Trophoblast cell (in vitro differentiated cells and primary cell): ENCODE measurements around the gene RIPOR3.

Source experiments
- DNase-seq, 2 donors: peaks; one replicate each; pipeline ENCODE4 v3.0.0-alpha.2; 2016
- H2AFZ ChIP-seq: 2 replicates; pipeline ENCODE4 v1.6.1; 2013; ENCODE audit warnings: low read length, moderate library complexity, mild to moderate bottlenecking; ENCODE audit not compliant: insufficient read depth, poor library complexity
- H2AK5ac ChIP-seq: 2 replicates; pipeline ENCODE4 v1.6.1; 2013; ENCODE audit warnings: mild to moderate bottlenecking, low read length
- H2BK120ac ChIP-seq: 2 replicates; pipeline ENCODE4 v1.6.1; 2013; ENCODE audit warnings: low read length, mild to moderate bottlenecking, moderate library complexity; ENCODE audit not compliant: insufficient read depth, poor library complexity
- H2BK12ac ChIP-seq: 2 replicates; pipeline ENCODE4 v1.6.1; 2013; ENCODE audit warnings: mild to moderate bottlenecking, low read length, moderate library complexity
- H2BK5ac ChIP-seq: 2 replicates; pipeline ENCODE4 v1.6.1; 2013; ENCODE audit warnings: low read length, low read depth, moderate library complexity, mild to moderate bottlenecking; ENCODE audit not compliant: poor library complexity
- H3K14ac ChIP-seq: 2 replicates; pipeline ENCODE4 v1.6.1; 2013; ENCODE audit warnings: mild to moderate bottlenecking, low read length
- H3K18ac ChIP-seq: 2 replicates; pipeline ENCODE4 v1.6.1; 2013; ENCODE audit warnings: mild to moderate bottlenecking, low read length
- H3K23ac ChIP-seq: 2 replicates; pipeline ENCODE4 v1.6.1; 2013; ENCODE audit warnings: low read length
- H3K27ac ChIP-seq: 2 replicates; pipeline ENCODE4 v1.5.1; 2013; ENCODE audit warnings: low read depth, mild to moderate bottlenecking, inconsistent platforms, low read length, moderate library complexity
- H3K27me3 ChIP-seq: 2 replicates; pipeline ENCODE4 v1.6.1; 2013; ENCODE audit warnings: inconsistent platforms, mild to moderate bottlenecking, low read length, moderate library complexity; ENCODE audit not compliant: insufficient read depth
- H3K36me3 ChIP-seq, 2 experiments: 1 replicate in 1 of 2; 2 replicates in 1 of 2; pipeline ENCODE4 v1.6.1; 2013; ENCODE audit warnings: low read length in 2 of 2, mild to moderate bottlenecking in 2 of 2, moderate library complexity in 1 of 2; ENCODE audit not compliant: insufficient read depth in 2 of 2, control insufficient read depth in 1 of 2
- H3K4ac ChIP-seq: 2 replicates; pipeline ENCODE4 v1.6.1; 2013; ENCODE audit warnings: low read depth, mild to moderate bottlenecking, low read length, moderate library complexity
- H3K4me1 ChIP-seq, 2 experiments: 1 replicate in 1 of 2; 2 replicates in 1 of 2; pipeline ENCODE4 v1.6.1; 2013; ENCODE audit warnings: low read length in 2 of 2, mild to moderate bottlenecking in 2 of 2, moderate library complexity in 1 of 2; ENCODE audit not compliant: insufficient read depth in 2 of 2, control insufficient read depth in 1 of 2
- H3K4me2 ChIP-seq: 2 replicates; pipeline ENCODE4 v1.6.1; 2013; ENCODE audit warnings: inconsistent platforms, mild to moderate bottlenecking, low read length, moderate library complexity
- H3K4me3 ChIP-seq: 2 replicates; pipeline ENCODE4 v1.5.1; 2013; ENCODE audit warnings: mild to moderate bottlenecking, low read depth, low read length, inconsistent platforms
- H3K79me1 ChIP-seq: one replicate; pipeline ENCODE4 v1.6.1; 2013; ENCODE audit warnings: low read length
- H3K79me2 ChIP-seq: 2 replicates; pipeline ENCODE4 v1.6.1; 2013; ENCODE audit warnings: low read length, mild to moderate bottlenecking; ENCODE audit not compliant: control insufficient read depth, insufficient read depth, poor library complexity
- H3K9ac ChIP-seq: 2 replicates; pipeline ENCODE4 v1.6.1; 2013; ENCODE audit warnings: mild to moderate bottlenecking, low read length
- H3K9me3 ChIP-seq: 2 replicates; pipeline ENCODE4 v1.6.1; 2013; ENCODE audit warnings: low read depth, mild to moderate bottlenecking, control low read depth, inconsistent platforms, low read length; ENCODE audit not compliant: insufficient read depth
- H4K12ac ChIP-seq: 2 replicates; pipeline ENCODE4 v1.6.1; 2013; ENCODE audit warnings: low read depth, mild to moderate bottlenecking, low read length, moderate library complexity
- H4K8ac ChIP-seq: 2 replicates; pipeline ENCODE4 v1.6.1; 2013; ENCODE audit warnings: low read depth, mild to moderate bottlenecking, low read length, moderate library complexity
- H4K91ac ChIP-seq: one replicate; pipeline ENCODE4 v1.6.1; 2013; ENCODE audit warnings: low read depth, mild to moderate bottlenecking, low read length, moderate library complexity
- WGBS: extraction: QIAGEN DNeasy Blood & Tissue Kit; methylation state at CpG from one replicate; pipeline ENCODE4 v1.1.7; 2013; ENCODE audit warnings: missing lambda C conversion rate; ENCODE audit not compliant: insufficient read length, insufficient coverage; ENCODE audit errors: extremely low coverage; 5-methylcytosine and 5-hydroxymethylcytosine counted together

RIPOR3 gene

DNA sequence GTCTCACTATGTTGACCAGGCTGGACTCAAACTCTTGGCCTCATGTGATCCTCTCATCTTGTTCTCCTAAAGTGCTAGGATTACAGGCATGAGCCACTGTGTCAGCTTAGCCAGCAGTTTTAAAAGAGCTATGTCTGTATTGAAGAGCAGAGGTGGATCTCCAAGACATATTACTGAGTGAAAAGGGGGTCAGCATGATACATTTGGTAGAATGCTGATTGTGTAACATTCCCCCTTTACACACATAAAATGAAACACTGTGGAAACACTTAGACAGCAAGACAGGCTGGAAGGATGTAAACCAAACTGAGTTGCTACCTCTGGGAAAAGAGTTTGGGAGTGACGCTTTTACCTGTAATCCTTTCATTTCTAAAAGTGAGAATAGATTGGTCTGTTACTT is 1.7 kb upstream of the RIPOR3 start:
- no peak overlapping the region for H3K4me2 ChIP-seq
- no peak overlapping the region for H3K14ac ChIP-seq
- no peak overlapping the region for H3K4me3 ChIP-seq
- H3K27ac ChIP-seq: no peak overlapping the region
- H3K4me1 ChIP-seq: peaks cover 9 to 15% of the 10 kb centered on the region in 2 experiments
- no peaks in the 10 kb centered on the region for H3K9me3 ChIP-seq
- no peak overlapping the region for H2AK5ac ChIP-seq
- no peaks in the 10 kb centered on the region for H3K27me3 ChIP-seq
- no peak overlapping the region for H4K12ac ChIP-seq
- no peak overlapping the region for H3K4ac ChIP-seq
- H3K36me3 ChIP-seq: no peaks in the 10 kb centered on the region
- H3K79me1 ChIP-seq: peaks cover 2% of the 10 kb centered on the region
- no peak overlapping the region for H3K18ac ChIP-seq
- H3K9ac ChIP-seq: no peak overlapping the region
- no peaks in the 10 kb centered on the region for H3K79me2 ChIP-seq
- no peak for DNase-seq
- H2AFZ ChIP-seq: no peak overlapping the region
- H2BK120ac ChIP-seq: no peak overlapping the region
- H4K91ac ChIP-seq: no peak overlapping the region
- no peak overlapping the region for H2BK12ac ChIP-seq
- no peak overlapping the region for H4K8ac ChIP-seq
- H2BK5ac ChIP-seq: no peak overlapping the region
- H3K23ac ChIP-seq: no peak overlapping the region
- WGBS: no CpG with 5 or more reads among the region's 1 CpG

DNA sequence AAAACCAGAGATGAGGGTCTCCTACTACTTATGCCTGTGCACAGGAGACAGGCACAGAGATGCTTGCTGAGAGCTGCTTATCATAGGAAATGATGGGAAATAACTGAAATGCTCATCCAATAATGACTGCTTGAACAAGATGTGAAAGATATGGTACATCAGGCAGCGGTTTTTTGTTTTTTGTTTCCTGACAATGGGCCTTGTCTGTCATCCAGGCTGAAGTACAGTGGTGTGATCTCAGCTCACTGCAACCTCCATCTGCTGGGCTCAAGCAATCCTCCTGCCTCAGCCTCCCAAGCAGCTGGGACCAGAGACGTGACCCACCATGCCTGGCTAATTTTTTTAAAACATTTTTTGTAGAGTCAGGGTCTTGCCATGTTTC is 1.2 kb upstream of the RIPOR3 start:
- Histone ChIP-seq H3K79me2 (no peaks in the 10 kb centered on the region), H4K91ac (no peak overlapping the region), H2BK5ac (no peak overlapping the region), H2BK120ac (no peak overlapping the region), H3K27me3 (no peaks in the 10 kb centered on the region), H3K4me3 (no peak overlapping the region), H3K4ac (no peak overlapping the region), H3K27ac (no peak overlapping the region), H3K18ac (no peak overlapping the region), H2AK5ac (no peak overlapping the region), H3K9ac (no peak overlapping the region), H3K9me3 (no peaks in the 10 kb centered on the region), H4K8ac (no peak overlapping the region), H3K4me1 (peaks cover 9 to 15% of the 10 kb centered on the region in 2 experiments), H3K14ac (no peak overlapping the region), H2BK12ac (no peak overlapping the region), H4K12ac (no peak overlapping the region), H3K79me1 (peaks cover 2% of the 10 kb centered on the region), H3K4me2 (no peak overlapping the region), H3K23ac (no peak overlapping the region), H2AFZ (no peak overlapping the region), H3K36me3 (no peaks in the 10 kb centered on the region)
- no CpG with 5 or more reads among the region's 2 CpGs for WGBS
- no peak for DNase-seq

DNA sequence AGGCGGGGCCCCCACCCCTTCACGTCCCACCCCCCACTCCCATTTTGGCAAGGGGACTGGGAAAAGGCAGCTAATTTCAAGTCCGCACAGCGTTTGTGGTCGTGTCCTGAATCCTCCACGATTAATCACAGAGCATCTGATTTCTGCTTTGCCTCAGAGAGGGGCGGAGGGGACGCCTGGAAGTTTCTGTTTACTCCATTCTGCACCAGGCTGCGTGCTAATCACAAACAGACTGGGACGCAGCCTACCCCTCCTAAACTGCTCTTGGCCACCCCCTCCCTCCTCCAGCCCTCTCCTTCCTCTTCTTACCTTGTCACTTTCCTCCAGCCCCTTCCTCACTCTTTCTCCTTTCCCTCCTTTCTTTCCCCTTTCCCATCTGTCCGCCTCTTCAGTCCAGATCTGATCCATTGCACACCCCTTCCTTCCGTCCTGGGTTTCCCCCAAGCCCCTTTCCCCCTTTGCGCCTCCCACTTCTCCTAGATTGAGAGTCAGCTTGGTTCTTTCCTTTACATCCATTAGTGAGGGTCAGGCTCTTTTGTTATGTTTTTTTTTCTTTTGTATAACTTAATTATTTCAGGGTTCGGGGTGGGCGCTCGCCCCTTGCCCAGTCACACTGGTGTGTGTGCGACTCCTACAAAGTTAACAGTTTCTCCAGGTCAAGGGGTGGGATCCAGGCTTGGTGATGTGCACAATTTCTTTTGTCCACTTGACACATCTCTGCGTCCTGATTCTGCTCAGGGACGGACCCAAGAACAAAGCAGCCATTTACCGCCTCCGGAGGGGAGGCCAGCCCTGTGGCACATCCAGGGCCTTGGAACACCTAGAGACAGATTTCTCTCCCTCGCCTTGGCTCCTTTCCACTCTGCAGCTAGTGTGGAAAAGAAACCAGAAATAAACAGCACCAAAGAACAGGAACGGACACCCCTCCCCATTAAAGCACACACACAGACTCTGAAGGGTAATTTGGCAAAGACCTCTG is 520 bp upstream of the RIPOR3 start:
- Histone ChIP-seq H4K8ac (no peak overlapping the region), H3K18ac (no peak overlapping the region), H3K9ac (no peak overlapping the region), H3K79me1 (peaks cover 2% of the 10 kb centered on the region), H3K23ac (no peak overlapping the region), H2BK120ac (no peak overlapping the region), H3K4ac (no peak overlapping the region), H3K9me3 (no peaks in the 10 kb centered on the region), H2AK5ac (no peak overlapping the region), H3K27ac (no peak overlapping the region), H4K12ac (no peak overlapping the region), H2BK12ac (no peak overlapping the region), H3K79me2 (no peaks in the 10 kb centered on the region), H3K14ac (no peak overlapping the region), H3K27me3 (no peaks in the 10 kb centered on the region), H3K36me3 (no peaks in the 10 kb centered on the region), H3K4me3 (no peak overlapping the region), H3K4me2 (peak overlapping the region; percentile 66), H4K91ac (no peak overlapping the region), H3K4me1 (peaks cover 9 to 17% of the 10 kb centered on the region in 2 experiments), H2BK5ac (no peak overlapping the region), H2AFZ (no peak overlapping the region)
- WGBS: no CpG with 5 or more reads among the region's 23 CpGs
- no peak for DNase-seq

DNA sequence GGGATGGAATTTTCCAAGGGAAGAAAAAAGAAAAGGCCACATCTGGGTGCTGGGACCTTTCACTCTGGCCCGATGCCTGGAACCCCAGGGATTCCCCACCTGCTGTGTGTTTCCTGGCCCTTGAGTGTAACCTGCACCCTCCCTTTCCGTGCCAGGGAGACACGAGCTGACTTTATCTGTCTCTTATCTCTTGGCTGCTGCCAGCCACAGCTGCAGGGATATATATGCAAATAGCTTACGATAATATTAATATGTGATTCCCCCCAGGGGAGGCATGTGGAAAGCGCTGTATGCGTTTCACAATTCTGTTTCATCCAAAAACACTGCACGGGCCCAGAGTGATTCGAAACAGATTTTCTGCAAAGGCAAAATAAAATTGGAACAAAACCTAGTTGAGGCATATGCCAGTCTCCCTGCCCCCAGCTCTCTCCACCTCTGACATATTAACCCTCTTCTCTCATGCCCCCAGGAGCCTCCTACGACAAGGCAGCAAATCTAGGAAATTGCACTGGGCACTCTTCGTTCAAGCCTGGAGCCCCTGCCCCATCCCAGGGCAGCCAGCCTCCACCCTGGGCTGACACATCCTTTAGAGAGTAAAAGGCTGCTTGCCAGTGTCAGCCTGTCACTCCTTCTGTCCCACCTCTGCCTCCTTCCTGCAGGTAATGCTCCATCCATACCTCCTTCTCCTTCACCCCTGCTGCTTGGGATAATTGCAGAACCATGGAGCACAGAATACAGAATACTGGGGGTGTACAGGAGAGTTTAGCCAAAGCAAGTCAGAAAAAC is 1.3 kb downstream of the RIPOR3 start:
- Histone ChIP-seq H3K4me3 (no peak overlapping the region), H3K9me3 (no peaks in the 10 kb centered on the region), H3K79me2 (no peaks in the 10 kb centered on the region), H4K91ac (no peak overlapping the region), H3K18ac (no peak overlapping the region), H3K79me1 (peaks cover 2% of the 10 kb centered on the region), H2BK5ac (no peak overlapping the region), H2BK120ac (no peak overlapping the region), H2BK12ac (no peak overlapping the region), H3K36me3 (no peaks in the 10 kb centered on the region), H3K9ac (no peak overlapping the region), H3K27ac (no peak overlapping the region), H4K12ac (no peak overlapping the region), H3K4me1 (peaks cover 9 to 17% of the 10 kb centered on the region in 2 experiments), H2AFZ (no peak overlapping the region), H3K4ac (no peak overlapping the region), H3K14ac (no peak overlapping the region), H4K8ac (no peak overlapping the region), H2AK5ac (no peak overlapping the region), H3K27me3 (no peaks in the 10 kb centered on the region), H3K4me2 (no peak overlapping the region), H3K23ac (no peak overlapping the region)
- DNase-seq: no peak
- WGBS: no CpG with 5 or more reads among the region's 10 CpGs
